GM12865 (cell line): Measurements from ENCODE around the gene SERGEF.

ENCODE experiments used
- DNase-seq: peaks from one replicate; pipeline ENCODE4 v3.0.0; 2010; ENCODE audit warnings: low read depth
- H3K4me3 ChIP-seq: 2 replicates; pipeline ENCODE4 v1.5.1; 2011; ENCODE audit warnings: mild to moderate bottlenecking, low read depth, low read length, control low read depth
- TF ChIP-seq, protein P1 (sequence below): IDR thresholded peaks from 2 replicates; pipeline ENCODE4 v1.5.1; 2011; ENCODE audit warnings: low read length, control low read depth, low read depth, inconsistent platforms; ENCODE audit not compliant: insufficient read depth; ENCODE audit errors: missing control alignments

Gene SERGEF

DNA sequence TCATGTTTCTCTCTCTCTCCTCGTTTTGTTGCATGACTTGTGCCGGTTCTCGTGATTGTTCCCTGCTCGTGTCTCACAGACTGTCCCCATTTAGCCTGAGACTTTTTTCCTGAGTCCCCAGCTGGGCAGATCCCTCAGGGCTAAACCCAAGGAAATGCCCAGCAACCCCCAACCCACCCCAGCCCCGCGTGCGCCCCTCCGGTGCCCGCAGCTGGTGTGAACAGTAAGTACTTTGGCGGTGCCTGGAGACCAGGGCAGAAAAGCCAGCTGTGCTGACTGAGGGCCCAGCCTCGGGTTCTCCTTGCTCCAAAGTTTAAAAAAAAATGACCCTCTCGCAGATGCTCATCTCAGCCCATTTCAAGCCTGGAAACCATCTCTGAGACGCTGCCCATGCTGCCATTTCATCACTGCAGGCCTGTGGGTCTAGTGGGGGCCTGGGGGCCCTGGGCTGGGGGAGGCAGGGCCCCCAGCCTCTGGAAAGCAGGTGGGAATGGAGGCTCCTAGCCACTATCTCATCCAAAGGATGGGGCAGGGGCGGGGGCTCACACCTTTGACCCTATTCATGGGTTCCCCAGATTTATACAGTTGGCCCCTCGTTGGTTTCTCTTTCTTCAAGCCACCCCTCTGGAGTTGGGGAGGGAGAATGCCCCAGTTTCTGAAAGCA, 236.5 kb downstream of the SERGEF start:
- DNase-seq = no peak
- TF ChIP-seq, protein P1, sequence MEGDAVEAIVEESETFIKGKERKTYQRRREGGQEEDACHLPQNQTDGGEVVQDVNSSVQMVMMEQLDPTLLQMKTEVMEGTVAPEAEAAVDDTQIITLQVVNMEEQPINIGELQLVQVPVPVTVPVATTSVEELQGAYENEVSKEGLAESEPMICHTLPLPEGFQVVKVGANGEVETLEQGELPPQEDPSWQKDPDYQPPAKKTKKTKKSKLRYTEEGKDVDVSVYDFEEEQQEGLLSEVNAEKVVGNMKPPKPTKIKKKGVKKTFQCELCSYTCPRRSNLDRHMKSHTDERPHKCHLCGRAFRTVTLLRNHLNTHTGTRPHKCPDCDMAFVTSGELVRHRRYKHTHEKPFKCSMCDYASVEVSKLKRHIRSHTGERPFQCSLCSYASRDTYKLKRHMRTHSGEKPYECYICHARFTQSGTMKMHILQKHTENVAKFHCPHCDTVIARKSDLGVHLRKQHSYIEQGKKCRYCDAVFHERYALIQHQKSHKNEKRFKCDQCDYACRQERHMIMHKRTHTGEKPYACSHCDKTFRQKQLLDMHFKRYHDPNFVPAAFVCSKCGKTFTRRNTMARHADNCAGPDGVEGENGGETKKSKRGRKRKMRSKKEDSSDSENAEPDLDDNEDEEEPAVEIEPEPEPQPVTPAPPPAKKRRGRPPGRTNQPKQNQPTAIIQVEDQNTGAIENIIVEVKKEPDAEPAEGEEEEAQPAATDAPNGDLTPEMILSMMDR = no peak
- no peak overlapping the region for H3K4me3 ChIP-seq

DNA sequence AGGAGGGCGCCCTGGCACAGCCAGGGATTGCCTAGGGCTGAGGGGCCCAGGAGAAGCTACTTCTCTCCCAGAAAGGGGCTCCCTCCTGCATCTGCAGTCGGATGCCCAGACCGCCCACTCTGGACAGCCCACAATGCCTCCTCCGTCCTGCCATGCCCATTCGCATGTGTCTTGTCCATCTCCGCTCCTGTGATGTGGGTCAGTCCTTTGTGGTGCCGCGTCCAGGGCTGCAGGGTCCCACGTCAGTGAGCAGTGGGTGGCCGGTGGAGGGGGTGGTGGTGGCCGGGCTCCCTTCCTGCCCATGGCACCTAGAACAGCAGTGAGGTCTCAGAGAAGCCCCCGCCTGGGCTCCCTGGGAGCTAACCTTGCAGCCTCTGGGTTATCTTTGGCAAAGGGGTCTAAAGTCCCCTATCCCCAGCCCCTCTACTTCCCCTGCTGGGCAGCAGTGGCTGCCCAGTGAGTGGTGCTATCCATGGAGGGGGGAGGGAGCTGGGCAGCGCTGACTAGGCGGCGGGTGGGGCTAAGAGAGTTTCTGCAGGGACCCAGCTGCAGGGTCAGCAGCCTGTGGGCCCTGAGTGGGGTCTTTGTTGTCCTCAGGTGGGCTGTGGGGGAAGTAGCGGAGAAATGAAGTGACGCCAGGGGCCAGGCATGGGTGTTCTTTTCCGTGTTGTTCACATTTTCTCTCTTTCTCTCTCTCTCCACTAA, 237.2 kb downstream of the SERGEF start:
- TF ChIP-seq, protein P1 = no peak
- no peak for DNase-seq
- H3K4me3 ChIP-seq = no peak overlapping the region

DNA sequence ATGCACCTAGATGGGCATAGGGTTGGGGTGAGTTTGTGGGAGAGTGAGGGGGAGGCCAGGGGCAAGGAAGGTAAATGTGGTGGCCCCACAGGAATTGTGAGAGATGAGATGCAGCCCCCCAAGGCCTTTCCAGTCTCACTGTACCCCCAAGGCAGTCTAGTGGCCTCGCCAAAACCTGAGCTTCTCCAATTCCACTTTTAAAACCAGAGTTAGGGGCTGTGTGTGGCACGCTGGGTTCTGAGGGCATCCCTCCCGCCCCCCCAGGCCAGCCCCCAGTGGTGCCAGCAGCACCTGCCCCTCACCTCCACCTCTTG, 237.9 kb downstream of the SERGEF start:
- H3K4me3 ChIP-seq = no peak overlapping the region
- DNase-seq = no peak
- TF ChIP-seq, protein P1 = no peak

DNA sequence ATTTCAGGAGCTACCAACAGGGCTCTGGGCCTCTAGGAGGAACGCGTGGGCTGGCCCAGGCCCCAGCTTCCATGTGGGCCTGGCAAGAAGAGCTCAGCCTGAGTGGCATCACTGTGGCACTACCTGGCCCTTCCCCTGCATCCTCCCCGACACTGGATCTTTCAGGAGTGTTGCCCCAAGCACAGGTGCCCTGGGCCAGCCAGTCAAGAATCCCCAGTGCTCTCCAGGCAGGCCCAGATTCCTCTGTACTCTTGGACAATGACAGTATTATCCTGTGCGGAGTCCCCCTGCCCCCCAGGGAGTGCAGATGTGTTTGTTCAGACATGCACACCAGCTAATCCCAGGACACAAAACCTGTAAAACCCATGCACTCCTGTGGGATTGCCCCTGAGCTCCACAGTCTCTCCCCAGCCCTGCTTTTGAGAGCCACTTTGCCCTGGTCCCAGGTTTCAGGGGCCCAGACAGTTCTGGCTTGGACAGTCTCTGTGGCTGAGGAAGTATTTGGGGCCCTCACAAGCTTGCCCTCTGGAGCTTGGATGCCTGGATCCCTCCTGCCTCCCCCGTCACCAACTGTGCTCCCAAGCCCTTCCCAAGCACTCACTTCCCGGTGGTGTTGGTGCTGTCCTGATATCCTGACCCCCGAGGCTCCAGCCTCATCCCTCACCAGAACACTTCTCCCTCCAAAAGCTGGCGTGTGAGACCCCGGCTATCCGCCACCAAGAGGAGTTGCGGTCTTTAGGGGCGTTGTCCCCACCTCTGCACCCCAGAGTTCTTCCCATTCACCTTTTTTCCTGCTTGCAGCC, 238.4 kb downstream of the SERGEF start:
- TF ChIP-seq, protein P1 = no peak
- H3K4me3 ChIP-seq = no peak overlapping the region
- DNase-seq = no peak

DNA sequence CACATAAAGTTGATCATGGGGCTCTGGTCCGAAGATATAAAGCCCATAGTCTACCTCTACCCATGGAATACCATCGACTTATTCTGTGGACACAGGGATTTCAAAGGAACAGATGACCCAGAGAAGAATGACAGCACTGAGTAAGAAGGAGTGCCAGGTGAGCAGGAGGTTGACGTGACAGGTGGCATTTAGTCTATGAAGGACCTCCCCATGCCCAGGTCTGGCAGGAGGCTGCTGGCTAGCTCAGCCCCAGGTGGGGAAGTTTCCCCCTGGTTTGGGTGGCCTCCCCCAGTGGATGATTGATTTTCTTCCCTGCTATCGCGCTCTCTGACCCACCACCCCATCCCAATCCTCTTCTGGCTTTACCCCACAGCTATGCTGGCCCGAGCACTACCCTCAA, 239.2 kb downstream of the SERGEF start:
- DNase-seq = no peak
- TF ChIP-seq, protein P1 = no peak
- no peak overlapping the region for H3K4me3 ChIP-seq

DNA sequence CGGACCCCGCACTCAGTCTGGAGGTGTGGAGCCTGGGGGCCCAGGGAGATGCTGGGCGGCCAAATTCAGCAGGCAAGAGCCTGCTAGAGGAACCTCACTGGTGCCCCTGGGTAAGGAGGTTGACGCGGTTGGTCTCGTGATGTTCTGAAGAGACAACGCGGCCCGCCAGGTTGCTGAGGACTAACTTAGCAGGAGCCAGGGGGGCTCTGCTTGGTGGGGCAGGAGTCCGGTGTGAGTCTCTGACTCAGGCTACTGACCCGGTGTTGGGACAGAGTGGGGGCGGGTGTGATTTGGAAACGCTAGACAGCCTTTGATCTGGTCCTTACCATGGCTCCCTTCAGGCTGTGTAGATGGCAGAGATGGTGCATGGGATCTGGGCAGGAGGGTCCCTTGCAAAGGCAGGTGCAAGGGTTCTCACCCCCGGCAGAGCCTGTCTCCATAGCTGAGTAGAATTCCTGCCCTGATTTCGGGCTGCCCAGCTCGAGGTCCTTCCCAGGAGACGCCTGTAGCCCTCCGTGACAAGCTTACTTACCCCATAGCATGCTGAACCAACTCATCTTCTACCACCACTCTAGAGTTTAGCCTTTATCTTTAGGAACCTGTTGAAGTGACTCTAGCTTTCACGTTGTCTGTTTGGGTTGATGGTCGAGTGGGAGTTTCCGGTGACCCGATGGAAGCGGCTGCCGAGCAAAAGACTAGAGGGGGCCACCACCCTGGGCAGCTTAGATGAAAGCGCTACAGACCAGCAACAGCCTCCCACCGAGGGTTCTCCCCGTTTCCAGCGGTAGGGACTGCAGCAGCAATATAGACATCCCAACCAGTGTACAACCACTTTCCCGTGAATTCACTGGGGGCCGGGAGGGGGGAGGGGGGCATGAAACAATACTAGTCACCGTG, 239.9 kb downstream of the SERGEF start:
- DNase-seq = no peak
- TF ChIP-seq, protein P1 = no peak
- H3K4me3 ChIP-seq = no peak overlapping the region
